Right atrium auricular region (tissue), 2 donors: ENCODE data around the gene SPOCK2. TPM values are rescaled to one million over a fixed set of nuclear protein-coding genes. Genes with fewer than 3 reads are reported as not detected.
"Not testable (repeated sequence)": the region's sequence is repeated elsewhere in the genome, so short reads cannot be mapped to it uniquely, and the experiment has no call there.

Experiments
- DNase-seq: peaks from one replicate; pipeline ENCODE4 v3.0.0-alpha.2; 2019; ENCODE audit warnings: low spot score
- H3K27ac ChIP-seq, 2 donors: fragments of 200-600 bp; sonication (generic); 1 replicate in 1 of 2; 2 replicates in 1 of 2; pipeline ENCODE4 v1.5.1; 2016 to 2019
- H3K27me3 ChIP-seq, 2 donors: fragments of 200-600 bp; sonication (generic); one replicate each; pipeline versions ENCODE4 v1.5.1 to v1.6.0; 2017 to 2019
- H3K36me3 ChIP-seq: fragments of 200-600 bp; sonication (generic); one replicate; pipeline ENCODE4 v1.5.1; 2016
- H3K4me1 ChIP-seq, 2 donors: fragments of 200-600 bp; sonication (generic); one replicate each; pipeline versions ENCODE4 v1.5.1 to v1.6.0; 2017 to 2019
- H3K4me3 ChIP-seq, 2 donors: fragments of 200-600 bp; sonication (generic); 1 replicate in 1 of 2; 2 replicates in 1 of 2; pipeline ENCODE4 v1.5.1; 2017 to 2019; ENCODE audit warnings: mild to moderate bottlenecking in 1 of 2, moderate library complexity in 1 of 2
- H3K9me3 ChIP-seq, 2 donors: fragments of 200-600 bp; sonication (generic); one replicate each; pipeline ENCODE4 v1.5.1; 2019
- total RNA-seq, 2 donors: library from RNA; depleted of rRNA; stranded (reverse); fragments of >200 nt; gene quantifications; one replicate each; pipeline ENCODE4 v1.1.0, GENCODE V29; 2016
- TF ChIP-seq, protein P1 (sequence below), 2 donors: fragments of 200-600 bp; sonication (generic); IDR thresholded peaks; one replicate each; pipeline ENCODE4 v1.5.1; 2019; ENCODE audit warnings: antibody characterized with exemption in 2 of 2

SPOCK2 gene, protein sequence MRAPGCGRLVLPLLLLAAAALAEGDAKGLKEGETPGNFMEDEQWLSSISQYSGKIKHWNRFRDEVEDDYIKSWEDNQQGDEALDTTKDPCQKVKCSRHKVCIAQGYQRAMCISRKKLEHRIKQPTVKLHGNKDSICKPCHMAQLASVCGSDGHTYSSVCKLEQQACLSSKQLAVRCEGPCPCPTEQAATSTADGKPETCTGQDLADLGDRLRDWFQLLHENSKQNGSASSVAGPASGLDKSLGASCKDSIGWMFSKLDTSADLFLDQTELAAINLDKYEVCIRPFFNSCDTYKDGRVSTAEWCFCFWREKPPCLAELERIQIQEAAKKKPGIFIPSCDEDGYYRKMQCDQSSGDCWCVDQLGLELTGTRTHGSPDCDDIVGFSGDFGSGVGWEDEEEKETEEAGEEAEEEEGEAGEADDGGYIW
- total RNA-seq: 10 to 100 TPM; 19.3 to 19.8 TPM

DNA sequence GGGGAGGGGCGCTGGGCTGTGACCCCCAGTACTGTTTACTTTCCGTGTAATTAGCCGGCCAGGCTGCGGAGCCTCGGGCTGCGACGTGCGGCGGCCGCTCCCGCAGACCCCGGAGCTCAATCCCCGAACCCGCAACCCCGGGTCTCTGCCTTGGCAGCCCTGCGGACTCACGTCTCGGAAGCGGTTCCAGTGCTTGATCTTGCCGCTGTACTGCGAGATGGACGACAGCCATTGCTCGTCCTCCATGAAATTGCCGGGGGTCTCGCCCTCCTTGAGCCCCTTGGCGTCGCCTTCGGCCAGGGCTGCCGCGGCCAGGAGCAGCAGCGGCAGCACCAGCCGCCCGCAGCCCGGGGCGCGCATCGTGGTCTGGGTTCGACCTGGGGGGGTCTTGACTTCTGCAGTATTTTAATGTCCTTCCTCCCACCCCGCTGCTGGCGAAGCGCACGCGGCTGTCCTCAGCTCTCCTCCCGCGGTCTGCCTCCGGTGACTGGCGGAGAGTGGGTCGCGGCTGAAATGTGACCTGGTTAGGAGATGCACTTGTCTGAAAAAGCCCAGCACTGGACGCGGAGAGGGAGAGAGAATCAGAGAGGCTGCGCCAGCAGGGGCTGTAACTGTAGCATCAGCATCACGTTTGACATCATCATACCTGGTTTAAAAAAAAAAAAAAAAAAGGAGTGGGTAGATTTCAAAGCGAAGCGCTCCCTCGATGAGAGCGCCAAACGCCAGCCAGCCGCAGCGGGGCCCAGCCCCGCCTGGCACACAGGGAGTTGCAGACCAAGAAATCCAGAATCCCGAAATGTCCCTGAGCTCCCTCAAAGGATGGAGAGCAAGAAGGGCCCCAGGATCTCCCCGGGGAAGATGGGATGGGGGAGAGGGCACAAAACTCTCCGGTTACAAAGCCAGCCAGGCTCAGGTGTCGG, at the start of gene SPOCK2:
Gene SPOCK2 (minus strand): TSS at position 583 of the 920 bp plus-strand sequence. CDS start 223 bp downstream, at position 360.
- peak within 1 kb of the TSS; percentile 41 to 58 for H3K4me3 ChIP-seq
- no peak for DNase-seq
- H3K9me3 ChIP-seq: no peaks in the 10 kb centered on the region
- H3K27ac ChIP-seq: peak within 1 kb of the TSS; percentile 57 to 68
- no peaks in the 10 kb centered on the region for H3K27me3 ChIP-seq
- TF ChIP-seq, protein P1, sequence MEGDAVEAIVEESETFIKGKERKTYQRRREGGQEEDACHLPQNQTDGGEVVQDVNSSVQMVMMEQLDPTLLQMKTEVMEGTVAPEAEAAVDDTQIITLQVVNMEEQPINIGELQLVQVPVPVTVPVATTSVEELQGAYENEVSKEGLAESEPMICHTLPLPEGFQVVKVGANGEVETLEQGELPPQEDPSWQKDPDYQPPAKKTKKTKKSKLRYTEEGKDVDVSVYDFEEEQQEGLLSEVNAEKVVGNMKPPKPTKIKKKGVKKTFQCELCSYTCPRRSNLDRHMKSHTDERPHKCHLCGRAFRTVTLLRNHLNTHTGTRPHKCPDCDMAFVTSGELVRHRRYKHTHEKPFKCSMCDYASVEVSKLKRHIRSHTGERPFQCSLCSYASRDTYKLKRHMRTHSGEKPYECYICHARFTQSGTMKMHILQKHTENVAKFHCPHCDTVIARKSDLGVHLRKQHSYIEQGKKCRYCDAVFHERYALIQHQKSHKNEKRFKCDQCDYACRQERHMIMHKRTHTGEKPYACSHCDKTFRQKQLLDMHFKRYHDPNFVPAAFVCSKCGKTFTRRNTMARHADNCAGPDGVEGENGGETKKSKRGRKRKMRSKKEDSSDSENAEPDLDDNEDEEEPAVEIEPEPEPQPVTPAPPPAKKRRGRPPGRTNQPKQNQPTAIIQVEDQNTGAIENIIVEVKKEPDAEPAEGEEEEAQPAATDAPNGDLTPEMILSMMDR (IDR thresholded peaks at IDR 0.05): no peak
- no peaks in the 10 kb centered on the region for H3K36me3 ChIP-seq
- H3K4me1 ChIP-seq: peaks cover 0 to 31% of the 10 kb centered on the region in 2 donors

DNA sequence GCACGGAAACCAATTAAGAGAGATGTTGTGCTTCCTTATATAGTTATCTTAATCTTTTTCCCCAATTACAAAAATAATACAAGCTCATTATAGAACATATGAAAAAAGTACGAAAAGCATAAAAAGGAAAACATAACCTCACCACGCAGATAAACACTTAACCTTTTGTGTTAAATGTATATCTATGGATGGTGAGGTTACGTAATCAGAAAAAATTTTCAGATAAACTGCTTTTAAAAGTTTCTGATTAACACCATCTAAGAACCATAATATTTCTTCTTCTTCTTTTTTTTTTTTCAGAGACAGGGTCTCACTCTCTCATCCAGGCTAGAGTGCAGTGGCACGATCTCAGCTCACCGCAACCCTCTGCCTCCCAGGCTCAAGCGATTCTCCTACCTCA, 49.2 kb upstream of the SPOCK2 start:
- no peaks in the 10 kb centered on the region for H3K27me3 ChIP-seq
- TF ChIP-seq, protein P1 (IDR thresholded peaks at IDR 0.05): no peak
- no peaks in the 10 kb centered on the region for H3K4me1 ChIP-seq
- no peak for DNase-seq
- H3K36me3 ChIP-seq: no peaks in the 10 kb centered on the region
- H3K27ac ChIP-seq: no peak overlapping the region
- no peak overlapping the region for H3K4me3 ChIP-seq
- H3K9me3 ChIP-seq: no peaks in the 10 kb centered on the region

DNA sequence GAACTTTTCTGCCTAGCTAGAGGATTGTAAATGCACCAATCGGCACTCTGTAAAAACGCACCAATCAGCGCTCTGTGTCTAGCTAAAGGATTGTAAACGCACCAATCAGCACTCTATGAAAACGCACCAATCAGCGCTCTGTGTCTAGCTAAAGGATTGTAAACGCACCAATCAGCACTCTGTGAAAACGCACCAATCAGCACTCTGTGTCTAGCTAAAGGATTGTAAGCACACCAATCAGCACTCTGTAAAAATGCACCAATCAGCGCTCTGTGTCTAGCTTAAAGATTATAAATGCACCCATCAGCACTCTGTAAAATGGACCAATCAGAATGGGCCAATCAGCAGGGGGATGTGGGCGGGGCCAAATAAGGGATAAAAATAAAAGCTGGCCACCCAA, 47.9 kb upstream of the SPOCK2 start:
- H3K27ac ChIP-seq, H3K4me1 ChIP-seq, H3K4me3 ChIP-seq, H3K36me3 ChIP-seq, H3K27me3 ChIP-seq, DNase-seq, H3K9me3 ChIP-seq: not testable (repeated sequence)

DNA sequence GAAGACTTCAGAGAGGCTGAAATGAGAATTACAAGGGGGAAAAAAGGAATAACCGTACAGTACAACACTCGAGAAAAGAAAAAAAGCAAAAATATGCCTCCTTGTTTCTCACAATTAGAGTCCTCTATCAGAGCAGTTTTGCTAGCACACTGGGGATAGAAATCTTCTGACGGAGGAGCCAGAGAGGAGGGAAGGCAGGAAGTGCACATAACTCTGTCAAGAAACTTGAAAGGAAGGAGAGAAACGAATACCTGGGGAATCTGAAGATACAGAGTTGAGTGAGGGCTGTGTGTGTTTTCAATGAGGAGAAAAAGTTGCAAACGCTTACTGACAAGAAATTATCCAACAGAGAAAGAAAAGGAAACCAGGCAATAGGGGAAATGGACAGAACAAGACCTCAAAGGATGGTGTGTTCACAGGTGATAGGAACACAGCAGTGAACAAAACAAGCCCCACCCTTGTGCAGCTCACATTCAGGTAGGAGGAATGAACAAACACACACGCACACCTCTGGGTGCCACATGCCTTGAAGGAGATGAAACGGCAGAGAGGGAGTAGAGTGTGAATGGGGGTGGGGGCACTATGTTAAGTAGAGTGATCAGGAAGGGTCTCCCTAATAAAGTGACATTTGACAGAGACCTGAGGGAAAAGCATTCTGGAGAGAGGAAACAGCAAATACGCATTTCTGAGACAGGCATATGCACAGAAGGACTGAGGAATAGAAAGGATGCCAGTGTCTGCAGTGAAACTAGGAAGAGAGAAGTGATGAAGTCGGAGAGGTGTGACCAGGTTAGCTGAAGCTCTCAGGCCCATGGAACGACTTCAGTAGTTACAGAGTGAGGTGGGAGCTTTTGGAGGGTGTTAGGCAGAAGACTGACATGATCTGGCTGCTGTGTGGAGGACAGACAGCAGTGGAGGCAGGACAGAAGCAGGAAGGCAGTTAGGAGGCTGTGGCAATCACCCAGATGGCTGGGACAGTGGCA, 46.7 kb upstream of the SPOCK2 start:
- DNase-seq: no peak
- TF ChIP-seq, protein P1 (IDR thresholded peaks at IDR 0.05): no peak
- no peaks in the 10 kb centered on the region for H3K9me3 ChIP-seq

DNA sequence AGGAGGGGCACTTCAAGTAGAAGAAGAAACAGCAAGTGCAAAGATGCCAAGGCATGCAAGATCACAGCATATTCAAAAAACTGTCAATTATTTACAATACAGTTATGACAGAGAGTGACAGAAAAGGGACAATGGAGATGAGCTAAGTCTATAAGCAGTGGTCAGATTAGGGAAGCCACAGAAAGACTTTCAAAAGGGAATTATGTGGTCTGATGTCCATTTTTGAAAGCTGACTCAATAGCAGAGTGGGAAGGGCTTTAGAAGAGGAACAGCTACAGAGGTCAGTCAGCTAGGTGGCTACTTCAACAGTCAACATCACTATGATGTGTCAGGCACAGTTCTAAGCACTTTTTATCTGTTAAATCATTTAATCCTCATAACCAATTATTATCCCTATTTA, 45.2 kb upstream of the SPOCK2 start:
- H3K27me3 ChIP-seq: no peaks in the 10 kb centered on the region
- no peak overlapping the region for H3K27ac ChIP-seq
- no peak overlapping the region for H3K4me3 ChIP-seq

More for the DNA sequence above, 46.7 kb upstream of the SPOCK2 start:
- H3K27ac ChIP-seq: no peak overlapping the region
- H3K4me1 ChIP-seq: no peaks in the 10 kb centered on the region
- no peak overlapping the region for H3K4me3 ChIP-seq
- H3K27me3 ChIP-seq: no peaks in the 10 kb centered on the region
- no peaks in the 10 kb centered on the region for H3K36me3 ChIP-seq

More for the DNA sequence above, 45.2 kb upstream of the SPOCK2 start:
- DNase-seq: no peak
- TF ChIP-seq, protein P1 (IDR thresholded peaks at IDR 0.05): no peak
- no peaks in the 10 kb centered on the region for H3K4me1 ChIP-seq
- H3K9me3 ChIP-seq: no peaks in the 10 kb centered on the region
- H3K36me3 ChIP-seq: no peaks in the 10 kb centered on the region
